Left cardiac atrium (tissue), 4 donors: ENCODE results near the gene TMEM8B. TPM values are rescaled to one million over a fixed set of nuclear protein-coding genes. Genes with fewer than 3 reads are reported as not detected.

ENCODE experiments used
- ATAC-seq, 2 donors: fragments of 200-7000 bp; cut with Tn5 transposase; one replicate each; pipeline ENCODE4 v1.9.1; 2020; ENCODE audit warnings: mild to moderate bottlenecking in 2 of 2, moderate library complexity in 2 of 2
- DNase-seq: peaks from one replicate; pipeline ENCODE4 v3.0.0-alpha.2; 2020
- intact Hi-C, 2 donors: fragments of 100-400 bp; cut with DNase I; formaldehyde crosslinking; loops; one replicate each; pipeline versions ENCODE4 v1.14.1 to v1.15.1; 2022 to 2023
- total RNA-seq, 2 donors: library from RNA; stranded (reverse); fragmentation: NEBNext Ultra II Directional; extraction: Animal tissue kit (Norgen Biotek cat#: 25700); gene quantifications; one replicate each; pipeline ENCODE4 v1.2.1, GENCODE V29; 2021
- donor health status: DM: no; HTN: yes; CAD: no.
- donor health status: DM: no; HTN: yes; CAD: no; lungs with severe emphysema.
- donor health status: DM: yes; HTN: yes; CAD: no.
- donor health status: Dilated cardiomyopathy.

The TMEM8B gene
- total RNA-seq, 2 donors from 2014 or later: 14.7 to 15.6 TPM

DNA sequence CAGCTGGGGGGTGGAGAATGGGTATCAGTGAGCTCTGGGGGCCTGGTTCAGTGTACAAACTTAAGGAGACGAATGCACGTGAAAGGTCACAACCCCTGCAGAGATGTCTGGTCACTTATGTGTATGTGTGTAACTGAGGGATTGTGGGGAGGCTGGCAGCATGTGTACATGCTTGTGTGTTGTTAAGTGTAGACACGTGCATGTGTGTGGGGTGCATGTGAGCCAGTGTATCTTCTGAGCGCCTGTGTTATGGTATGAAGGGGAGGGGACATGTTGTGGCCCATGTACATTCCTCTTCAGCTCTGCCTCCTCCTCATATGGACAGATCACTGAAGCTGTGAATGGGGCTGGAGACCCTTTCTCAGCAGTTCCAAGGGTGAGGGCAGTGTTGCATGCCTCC, 2.0 kb downstream of the TMEM8B start:
- intact Hi-C loops: no loop called here
- DNase-seq (no peak), ATAC-seq (no peak)

- DNase-seq: no peak
- intact Hi-C loops: no loop called here
Measured at GRCh38 chr9:35832814-35833213, 3.8 kb downstream of the TMEM8B start.

DNA sequence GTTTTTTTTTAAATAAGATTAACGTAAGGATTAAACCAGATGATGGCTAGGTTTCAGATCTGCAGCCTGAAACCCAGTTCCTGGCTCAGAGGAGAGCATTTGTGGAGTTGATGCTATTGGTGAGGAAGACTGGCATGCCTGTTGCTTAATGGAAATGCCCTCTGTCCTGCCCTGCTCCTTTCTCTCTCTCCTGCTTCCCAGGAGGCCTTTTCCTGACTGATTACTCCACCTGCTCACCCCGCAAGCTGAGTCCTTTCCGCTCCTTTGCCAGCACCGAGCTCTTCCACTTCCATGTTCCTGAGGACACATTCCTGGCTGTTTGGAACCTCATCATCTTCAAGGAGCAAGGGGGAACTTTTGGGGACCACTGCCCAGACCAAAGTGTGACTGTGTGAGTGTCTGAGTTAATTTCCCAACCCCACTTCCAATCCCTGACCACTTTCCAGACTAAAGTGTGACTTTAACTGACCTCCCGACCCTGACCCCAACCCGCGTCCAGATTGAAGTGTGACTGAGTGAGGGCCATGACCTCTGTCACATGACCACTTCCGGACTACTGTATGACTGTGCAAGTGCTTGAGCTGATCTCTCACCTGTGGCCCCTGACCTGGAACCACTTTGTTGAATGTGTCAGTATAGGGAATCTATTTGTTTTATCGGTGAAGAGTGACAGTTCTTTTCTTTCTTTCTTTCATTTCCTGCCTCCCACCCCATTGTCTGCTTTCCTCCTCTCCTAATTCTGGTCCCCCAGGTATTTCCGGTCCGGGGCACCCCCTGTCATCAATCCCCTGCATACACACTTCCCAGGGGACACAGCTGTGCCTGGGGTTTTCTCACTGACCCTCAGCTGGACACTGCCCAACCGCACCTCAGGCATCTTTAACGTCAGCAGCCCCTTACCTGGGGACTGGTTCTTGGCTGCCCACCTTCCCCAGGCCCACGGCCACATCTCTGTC, 5.5 kb downstream of the TMEM8B start:
- ATAC-seq (no peak), DNase-seq (no peak)
- intact Hi-C loops: no loop called here

More at GRCh38 chr9:35832814-35833213, 3.8 kb downstream of the TMEM8B start:
- ATAC-seq: no peak

- no peak for DNase-seq
- ATAC-seq: no peak
- intact Hi-C loops: no loop called here
Measured at GRCh38 chr9:35835216-35835632, 6.2 kb downstream of the TMEM8B start.

DNA sequence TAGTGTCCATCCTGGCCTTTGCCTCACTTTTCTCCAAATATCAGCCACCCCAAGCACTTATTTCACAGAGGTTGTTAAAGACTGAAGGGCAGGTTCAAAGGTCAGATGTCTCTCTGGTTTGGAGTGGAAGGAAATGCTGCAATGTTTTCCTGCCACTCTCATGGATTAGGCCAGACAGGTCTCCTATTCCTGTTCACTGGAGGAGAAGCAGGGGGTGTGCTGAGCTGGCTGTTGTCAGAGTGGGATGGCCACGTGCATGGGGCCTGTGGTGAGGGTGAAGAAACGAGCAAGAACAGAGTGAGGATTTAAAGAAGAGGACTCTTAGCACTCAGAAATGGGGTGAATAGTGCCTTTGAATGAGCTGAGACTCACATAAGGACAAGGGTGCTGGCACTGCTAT, 6.7 kb downstream of the TMEM8B start:
- ATAC-seq (no peak), DNase-seq (no peak)
- intact Hi-C loops: no loop called here

- intact Hi-C loops: no loop called here
- ATAC-seq (no peak), DNase-seq (no peak)
Measured at GRCh38 chr9:35836595-35836994, 7.6 kb downstream of the TMEM8B start.

GRCh38 chr9:35839926-35840325, 10.9 kb downstream of the TMEM8B start:
- DNase-seq (no peak), ATAC-seq (no peak)
- intact Hi-C loops: no loop called here

- ATAC-seq: no peak
- intact Hi-C loops: no loop called here
- DNase-seq: no peak
Measured at GRCh38 chr9:35840881-35841644, 12.0 kb downstream of the TMEM8B start.

DNA sequence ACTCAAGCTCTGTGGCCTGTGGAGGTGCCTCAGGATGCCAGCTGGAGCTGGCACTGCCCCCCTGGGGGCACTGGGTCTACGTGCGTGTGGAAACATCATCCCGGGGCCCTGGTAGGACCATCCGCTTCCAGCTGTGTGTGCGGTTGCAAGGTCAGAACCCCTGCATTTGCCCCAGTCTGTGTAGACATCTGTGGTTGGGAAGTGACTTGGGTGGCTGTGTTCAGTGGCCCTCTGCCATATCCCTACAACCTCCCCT, 12.5 kb downstream of the TMEM8B start:
- intact Hi-C loops: no loop called here
- DNase-seq: no peak
- no peak for ATAC-seq

DNA sequence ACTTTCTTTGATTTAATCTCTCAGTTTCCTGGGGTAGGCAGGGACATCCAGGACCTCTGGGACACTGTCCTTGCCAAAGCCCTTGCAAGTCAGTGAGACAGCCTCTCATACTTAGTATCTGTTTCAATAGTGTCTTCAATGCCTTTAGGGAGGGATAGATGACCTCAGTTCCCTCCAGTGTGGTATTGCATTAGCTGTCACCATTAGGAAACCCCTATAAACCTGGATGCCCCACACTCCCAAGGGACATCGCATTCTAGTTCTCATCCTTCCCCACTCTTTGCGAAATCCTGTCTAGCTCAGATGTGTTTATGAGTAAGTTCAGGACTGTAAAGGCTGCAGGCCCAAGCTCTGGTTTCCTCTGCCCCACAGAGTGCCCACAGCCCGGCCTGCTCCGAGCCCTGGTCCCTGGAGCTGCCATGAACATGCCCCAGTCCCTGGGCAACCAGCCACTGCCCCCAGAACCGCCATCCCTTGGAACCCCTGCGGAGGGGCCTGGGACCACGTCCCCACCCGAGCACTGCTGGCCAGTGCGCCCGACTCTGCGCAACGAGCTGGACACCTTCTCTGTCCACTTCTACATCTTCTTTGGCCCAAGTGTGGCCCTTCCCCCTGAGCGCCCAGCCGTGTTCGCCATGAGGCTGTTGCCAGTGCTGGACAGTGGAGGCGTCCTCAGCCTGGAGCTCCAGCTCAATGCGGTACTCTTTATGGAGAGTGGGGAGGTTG, 13.2 kb downstream of the TMEM8B start:
- no peak for DNase-seq
- intact Hi-C loops: no loop called here
- no peak for ATAC-seq

DNA sequence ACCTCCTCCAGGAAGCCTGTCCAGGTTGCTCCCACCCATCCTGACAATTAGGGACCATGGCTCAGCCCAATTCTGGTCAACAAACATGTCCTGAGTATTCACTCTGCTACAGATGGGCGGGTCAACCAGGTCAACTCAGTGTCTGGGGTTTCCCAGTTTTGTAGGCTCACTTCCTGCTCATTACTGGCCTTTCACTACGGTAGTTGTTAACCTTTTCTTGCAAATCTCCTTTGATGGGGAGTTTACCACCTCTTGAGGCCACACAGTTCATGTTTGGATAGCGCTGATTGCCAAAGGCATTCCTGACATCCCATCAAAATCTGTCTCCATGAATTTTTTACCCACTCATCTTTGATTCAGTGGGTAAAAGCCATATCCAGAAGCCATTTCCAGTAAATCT, 13.8 kb downstream of the TMEM8B start:
- ATAC-seq (no peak), DNase-seq (no peak)
- intact Hi-C loops: no loop called here

DNA sequence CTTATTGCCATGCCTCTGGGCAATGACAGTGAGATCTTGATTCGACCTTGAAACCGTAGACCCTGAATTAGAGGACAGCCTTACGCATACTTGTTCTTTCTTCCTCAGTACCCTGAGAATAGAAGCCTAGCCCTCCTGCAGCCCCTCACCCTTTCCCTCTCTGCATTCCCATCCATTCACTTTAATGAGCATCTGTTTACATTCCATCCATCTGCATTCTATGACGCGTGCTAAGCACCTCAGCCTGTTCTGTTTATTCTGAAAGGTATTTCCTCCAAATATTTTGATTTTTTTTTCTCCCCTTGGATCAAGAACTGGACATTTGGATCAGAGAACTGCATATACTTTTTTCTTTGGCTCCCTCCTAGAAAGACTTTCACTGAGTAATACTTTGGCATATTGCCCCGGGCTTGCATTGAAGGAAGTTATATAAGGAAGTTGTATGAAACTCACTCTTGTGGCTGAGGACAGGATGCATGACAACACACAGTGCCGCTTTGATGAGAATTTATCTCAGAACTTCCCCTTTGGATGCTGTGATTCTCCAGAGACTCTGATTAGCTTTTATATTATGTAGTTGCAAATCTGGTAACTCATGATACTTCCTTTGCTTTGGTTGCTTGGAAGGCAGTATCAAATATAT, 15.7 kb downstream of the TMEM8B start:
- intact Hi-C loops: no loop called here
- ATAC-seq: peak; percentile 38 to 68
- peak; percentile 59 for DNase-seq

GRCh38 chr9:35845824-35846771, 17.1 kb downstream of the TMEM8B start:
- intact Hi-C loops: no loop called here

GRCh38 chr9:35847792-35848572, 19.0 kb downstream of the TMEM8B start:
- DNase-seq: no peak
- ATAC-seq: peak; percentile 72 to 83
- intact Hi-C loops: no loop called here

More at GRCh38 chr9:35845824-35846771, 17.1 kb downstream of the TMEM8B start:
- peak; percentile 12 to 44 for ATAC-seq
- DNase-seq: no peak

DNA sequence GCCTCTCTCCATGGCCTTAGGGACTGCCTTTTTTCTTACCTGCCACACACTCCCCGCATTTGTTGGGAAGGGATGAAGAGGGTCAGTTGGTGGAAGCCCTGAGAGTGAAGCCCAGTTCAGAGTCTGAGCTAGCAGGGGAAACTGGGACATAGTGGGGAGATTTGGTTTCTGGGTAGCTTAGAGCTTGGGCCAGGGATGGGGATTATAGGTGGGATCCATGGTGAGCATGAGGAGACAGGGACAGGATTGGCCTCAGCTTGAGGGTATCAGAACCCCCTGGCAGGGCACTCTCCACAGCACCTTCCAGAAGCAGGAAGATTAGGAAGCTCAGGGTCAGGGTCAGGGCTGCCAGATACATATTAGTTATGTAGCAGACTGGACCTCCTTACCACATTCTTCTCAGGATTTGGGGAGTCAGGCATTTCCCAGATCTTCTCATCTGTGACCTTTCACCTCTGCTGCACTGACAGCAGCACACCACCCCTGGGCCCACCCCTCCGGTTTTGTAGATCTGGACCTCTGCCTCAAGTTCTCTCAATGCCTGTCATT, 23.3 kb downstream of the TMEM8B start:
- DNase-seq (no peak), ATAC-seq (no peak)
- intact Hi-C loops: no loop called here

DNA sequence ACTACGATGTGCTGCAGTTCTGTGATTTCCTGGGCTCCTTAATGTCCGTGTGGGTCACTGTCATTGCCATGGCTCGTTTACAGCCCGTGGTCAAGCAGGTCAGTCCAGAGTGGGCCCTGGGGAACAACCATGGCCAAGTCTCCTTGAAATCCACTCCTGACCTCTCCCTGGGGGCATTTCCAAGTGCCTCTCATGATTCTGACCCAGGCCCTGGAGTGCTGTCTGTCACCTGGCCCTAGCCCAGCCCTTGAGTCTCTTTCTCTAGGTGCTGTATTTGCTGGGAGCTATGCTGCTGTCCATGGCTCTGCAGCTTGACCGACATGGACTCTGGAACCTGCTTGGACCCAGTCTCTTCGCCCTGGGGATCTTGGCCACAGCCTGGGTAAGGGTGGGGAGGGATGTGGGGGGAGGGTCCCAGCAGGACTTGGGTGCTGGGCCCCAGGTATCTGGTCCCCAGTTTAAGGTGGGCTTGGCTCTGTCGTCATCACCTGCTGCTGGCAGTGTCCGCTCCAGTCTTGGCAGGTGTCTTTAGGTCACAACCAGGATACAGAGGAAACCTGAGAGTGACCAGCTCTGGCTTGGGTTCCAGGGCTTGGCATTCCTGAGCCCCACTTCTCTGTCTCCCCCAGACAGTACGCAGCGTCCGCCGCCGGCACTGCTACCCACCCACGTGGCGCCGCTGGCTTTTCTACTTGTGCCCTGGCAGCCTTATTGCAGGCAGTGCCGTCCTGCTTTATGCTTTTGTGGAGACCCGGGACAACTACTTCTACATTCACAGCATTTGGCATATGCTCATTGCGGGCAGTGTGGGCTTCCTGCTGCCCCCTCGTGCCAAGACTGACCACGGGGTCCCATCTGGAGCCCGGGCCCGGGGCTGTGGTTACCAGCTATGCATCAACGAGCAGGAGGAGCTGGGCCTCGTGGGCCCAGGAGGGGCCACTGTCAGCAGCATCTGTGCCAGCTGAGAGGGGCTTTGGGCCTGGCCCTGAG, 24.1 kb downstream of the TMEM8B start:
- no peak for ATAC-seq
- intact Hi-C loops: no loop called here
- DNase-seq: no peak
